Fibroblast of lung (primary cell): ENCODE results near the gene HIPK4. TPM values are rescaled to one million over a fixed set of nuclear protein-coding genes. Genes with fewer than 3 reads are reported as not detected.

Experiments
- DNase-seq, 2 donors: peaks; one replicate each; pipeline versions ENCODE4 v3.0.0 to v3.0.0-alpha.2; 2010; ENCODE audit warnings: low read depth in 2 of 2
- H2AFZ ChIP-seq: 2 replicates; pipeline ENCODE4 v1.5.1; 2012; ENCODE audit warnings: low read length, control low read depth, inconsistent platforms
- H3K27ac ChIP-seq: 2 replicates; pipeline ENCODE4 v1.5.1; 2011; ENCODE audit warnings: low read length, control low read depth; ENCODE audit not compliant: insufficient read depth
- H3K27me3 ChIP-seq: 2 replicates; pipeline ENCODE4 v1.5.1; 2011; ENCODE audit warnings: mild to moderate bottlenecking, low read length; ENCODE audit not compliant: control insufficient read depth, insufficient read depth
- H3K36me3 ChIP-seq: 2 replicates; pipeline ENCODE4 v1.5.1; 2011; ENCODE audit warnings: low read length; ENCODE audit not compliant: control insufficient read depth, insufficient read depth
- H3K4me1 ChIP-seq: 2 replicates; pipeline ENCODE4 v1.5.1; 2011; ENCODE audit warnings: low read length; ENCODE audit not compliant: control insufficient read depth, insufficient read depth; ENCODE audit errors: extremely low read depth
- H3K4me2 ChIP-seq: 2 replicates; pipeline ENCODE4 v1.5.1; 2011; ENCODE audit warnings: low read length, control low read depth; ENCODE audit not compliant: insufficient read depth; ENCODE audit errors: extremely low read depth
- H3K4me3 ChIP-seq, 4 experiments: fragments of 200-600 bp in 1 of 4; sonication (generic) in 1 of 4; replicated peaks in 1 of 4; 2 replicates each; pipeline ENCODE4 v1.5.1; 2011 to 2016; ENCODE audit warnings: low read length in 4 of 4, low read depth in 3 of 4, mild to moderate bottlenecking in 3 of 4, control low read depth in 2 of 4, inconsistent platforms in 1 of 4, mixed read lengths in 1 of 4; ENCODE audit not compliant: insufficient read depth in 1 of 4; ENCODE audit errors: control extremely low read depth in 1 of 4
- H3K79me2 ChIP-seq: 2 replicates; pipeline ENCODE4 v1.5.1; 2012; ENCODE audit warnings: mild to moderate bottlenecking, low read length, inconsistent platforms; ENCODE audit not compliant: control insufficient read depth, insufficient read depth
- H3K9ac ChIP-seq: 2 replicates; pipeline ENCODE4 v1.5.1; 2011; ENCODE audit warnings: mild to moderate bottlenecking, low read length, control low read depth; ENCODE audit not compliant: insufficient read depth
- H3K9me3 ChIP-seq: 2 replicates; pipeline ENCODE4 v1.5.1; 2012; ENCODE audit warnings: low read depth, low read length; ENCODE audit not compliant: control insufficient read depth, insufficient read depth
- H4K20me1 ChIP-seq: 2 replicates; pipeline ENCODE4 v1.5.1; 2011; ENCODE audit warnings: low read length; ENCODE audit not compliant: control insufficient read depth, insufficient read depth; ENCODE audit errors: extremely low read depth
- EZH2 ChIP-seq: IDR thresholded peaks from 2 replicates; pipeline ENCODE4 v1.5.1; 2012; ENCODE audit warnings: low read length, control low read depth, mild to moderate bottlenecking; ENCODE audit errors: missing control alignments
- polyA minus RNA-seq: library from RNA; depleted of rRNA, polyadenylated mRNA; stranded (reverse); fragments of >200 nt; gene quantifications from 2 replicates; pipeline ENCODE4 v1.2.3, GENCODE V29; 2011; ENCODE audit warnings: low replicate concordance
- polyA plus RNA-seq, 2 donors: library from polyadenylated mRNA; depleted of rRNA in 1 of 2; stranded (reverse) in 1 of 2; unstranded in 1 of 2; fragments of >200 nt; gene quantifications; 2 replicates each; pipeline ENCODE4 v1.2.1, GENCODE V29; 2011 to 2012; ENCODE audit warnings: missing spikeins in 1 of 2
- total RNA-seq: library from RNA; depleted of rRNA; stranded (reverse); fragments of >200 nt; gene quantifications from 2 replicates; pipeline ENCODE4 v1.2.1, GENCODE V29; 2014
- TF ChIP-seq, protein P1 (sequence below), 2 donors: IDR thresholded peaks in 1 of 2; conservative IDR thresholded peaks in 1 of 2; 1 replicate in 1 of 2; 2 replicates in 1 of 2; pipeline ENCODE4 v1.5.1; 2011 to 2012; ENCODE audit warnings: low read length in 2 of 2, control low read depth in 1 of 2, inconsistent platforms in 1 of 2, low read depth in 1 of 2, mild to moderate bottlenecking in 1 of 2

The HIPK4 gene, protein sequence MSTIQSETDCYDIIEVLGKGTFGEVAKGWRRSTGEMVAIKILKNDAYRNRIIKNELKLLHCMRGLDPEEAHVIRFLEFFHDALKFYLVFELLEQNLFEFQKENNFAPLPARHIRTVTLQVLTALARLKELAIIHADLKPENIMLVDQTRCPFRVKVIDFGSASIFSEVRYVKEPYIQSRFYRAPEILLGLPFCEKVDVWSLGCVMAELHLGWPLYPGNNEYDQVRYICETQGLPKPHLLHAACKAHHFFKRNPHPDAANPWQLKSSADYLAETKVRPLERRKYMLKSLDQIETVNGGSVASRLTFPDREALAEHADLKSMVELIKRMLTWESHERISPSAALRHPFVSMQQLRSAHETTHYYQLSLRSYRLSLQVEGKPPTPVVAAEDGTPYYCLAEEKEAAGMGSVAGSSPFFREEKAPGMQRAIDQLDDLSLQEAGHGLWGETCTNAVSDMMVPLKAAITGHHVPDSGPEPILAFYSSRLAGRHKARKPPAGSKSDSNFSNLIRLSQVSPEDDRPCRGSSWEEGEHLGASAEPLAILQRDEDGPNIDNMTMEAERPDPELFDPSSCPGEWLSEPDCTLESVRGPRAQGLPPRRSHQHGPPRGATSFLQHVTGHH
- total RNA-seq (0.17 and 0.26 TPM in 2 replicates), polyA plus RNA-seq (0.05 and 0.07 TPM in 2 replicates), polyA minus RNA-seq (0.22 TPM in 1 of 2 replicates, not detected in the other)
- 0.13 and 0.15 TPM in 2 replicates for polyA plus RNA-seq (2012)

DNA sequence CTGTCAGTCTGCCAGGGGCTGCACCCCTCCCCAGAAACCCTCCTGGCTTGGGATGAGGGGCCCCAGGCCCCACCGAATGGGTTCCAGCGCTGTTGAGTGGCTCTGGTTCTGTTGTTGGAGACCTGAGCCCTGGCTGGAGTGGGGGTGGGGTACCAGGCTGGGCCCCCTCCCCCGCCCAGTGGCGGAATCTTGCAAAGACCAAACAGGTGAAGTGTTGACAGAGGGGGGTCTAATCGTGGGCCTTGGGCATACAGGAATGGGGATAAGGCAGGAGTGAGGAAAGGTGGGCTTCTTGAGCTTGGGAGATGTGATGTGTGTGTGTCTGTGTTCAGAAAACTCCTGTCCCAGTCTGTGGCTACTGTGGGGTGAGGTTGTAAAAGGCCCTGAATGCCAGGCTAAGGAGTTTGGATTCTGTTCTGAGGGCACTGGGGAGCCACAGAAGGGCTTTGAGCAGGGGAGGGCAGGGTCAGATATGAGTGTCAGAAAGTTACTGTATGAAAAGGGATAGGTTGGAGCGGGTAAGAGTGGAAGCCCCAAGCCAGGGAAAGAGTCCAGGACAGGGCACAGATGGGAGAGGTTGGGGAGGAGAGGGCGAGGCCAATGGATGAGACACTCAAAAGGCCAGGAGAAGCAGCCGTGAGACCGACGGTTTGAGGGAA, at the start of gene HIPK4:
HIPK4 (minus strand) TSS at position 98 of the 659 bp plus-strand sequence. CDS start 279 bp downstream, outside the sequence.
- H3K9me3 ChIP-seq: no peaks in the 10 kb centered on the region
- H3K4me3 ChIP-seq: no peak within 1 kb of the TSS
- H3K27ac ChIP-seq: no peak within 1 kb of the TSS

DNA sequence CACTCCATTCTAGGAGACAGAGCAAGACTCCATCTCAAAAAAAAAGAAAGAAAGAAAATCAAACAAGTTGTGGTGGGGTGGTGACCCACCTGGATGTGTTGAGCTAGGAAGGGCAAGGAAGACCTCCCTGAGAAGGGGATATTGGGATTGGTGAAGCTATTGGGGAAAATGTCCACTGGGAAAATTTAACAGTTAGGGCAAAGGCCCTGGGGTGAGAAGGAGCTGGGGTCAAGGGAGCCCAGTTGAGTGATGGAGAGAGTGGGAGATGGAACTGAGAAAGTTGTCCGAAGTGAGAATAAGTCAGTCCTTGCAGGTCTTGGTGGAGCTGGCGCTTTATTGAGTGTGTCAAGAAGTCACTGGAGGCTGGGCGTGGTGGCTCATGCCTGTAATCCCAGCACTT, 48.3 kb upstream of the HIPK4 start:
- peaks cover 5% of the 10 kb centered on the region for H3K4me1 ChIP-seq
- H4K20me1 ChIP-seq: no peaks in the 10 kb centered on the region
- no peaks in the 10 kb centered on the region for H3K9me3 ChIP-seq
- no peaks in the 10 kb centered on the region for H3K27me3 ChIP-seq
- peaks cover 18% of the 10 kb centered on the region for H3K36me3 ChIP-seq
- H3K79me2 ChIP-seq: peaks cover 27% of the 10 kb centered on the region
- no peak for DNase-seq
- H3K27ac ChIP-seq: no peak overlapping the region
- H3K4me2 ChIP-seq: no peak overlapping the region
- no peak overlapping the region for H3K4me3 ChIP-seq
- H3K9ac ChIP-seq: no peak overlapping the region
- TF ChIP-seq EZH2: no peak
- TF ChIP-seq, protein P1, sequence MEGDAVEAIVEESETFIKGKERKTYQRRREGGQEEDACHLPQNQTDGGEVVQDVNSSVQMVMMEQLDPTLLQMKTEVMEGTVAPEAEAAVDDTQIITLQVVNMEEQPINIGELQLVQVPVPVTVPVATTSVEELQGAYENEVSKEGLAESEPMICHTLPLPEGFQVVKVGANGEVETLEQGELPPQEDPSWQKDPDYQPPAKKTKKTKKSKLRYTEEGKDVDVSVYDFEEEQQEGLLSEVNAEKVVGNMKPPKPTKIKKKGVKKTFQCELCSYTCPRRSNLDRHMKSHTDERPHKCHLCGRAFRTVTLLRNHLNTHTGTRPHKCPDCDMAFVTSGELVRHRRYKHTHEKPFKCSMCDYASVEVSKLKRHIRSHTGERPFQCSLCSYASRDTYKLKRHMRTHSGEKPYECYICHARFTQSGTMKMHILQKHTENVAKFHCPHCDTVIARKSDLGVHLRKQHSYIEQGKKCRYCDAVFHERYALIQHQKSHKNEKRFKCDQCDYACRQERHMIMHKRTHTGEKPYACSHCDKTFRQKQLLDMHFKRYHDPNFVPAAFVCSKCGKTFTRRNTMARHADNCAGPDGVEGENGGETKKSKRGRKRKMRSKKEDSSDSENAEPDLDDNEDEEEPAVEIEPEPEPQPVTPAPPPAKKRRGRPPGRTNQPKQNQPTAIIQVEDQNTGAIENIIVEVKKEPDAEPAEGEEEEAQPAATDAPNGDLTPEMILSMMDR (conservative IDR thresholded peaks at IDR 0.05 in 1 of 2, IDR thresholded peaks at IDR 0.05 in 1 of 2; ENCODE audit: low read depth in 1 of 2, low read length in 2 of 2): no peak
- no peak overlapping the region for H2AFZ ChIP-seq

More for the DNA sequence above, at the start of gene HIPK4:
- Histone ChIP-seq H3K36me3 (no peaks in the 10 kb centered on the region), H3K27me3 (no peaks in the 10 kb centered on the region), H3K4me2 (no peak within 1 kb of the TSS), H3K4me1 (no peaks in the 10 kb centered on the region), H2AFZ (no peak within 1 kb of the TSS), H3K79me2 (no peaks in the 10 kb centered on the region), H3K9ac (no peak within 1 kb of the TSS), H4K20me1 (no peaks in the 10 kb centered on the region)
- DNase-seq: no peak
- no peak for TF ChIP-seq EZH2
- TF ChIP-seq, protein P1 (conservative IDR thresholded peaks at IDR 0.05 in 1 of 2, IDR thresholded peaks at IDR 0.05 in 1 of 2; ENCODE audit: low read depth in 1 of 2, low read length in 2 of 2): no peak
